PC-9 (cell line): ENCODE measurements around the gene ZSWIM4. TPM values are rescaled to one million over a fixed set of nuclear protein-coding genes. Genes with fewer than 3 reads are reported as not detected.

ENCODE experiments used
- BruUV-seq: library from RNA; stranded (reverse); fragments of 400-500 nt; replicated peaks from 2 replicates; lab custom pipeline; 2021; lab: Mats Ljungman, UMichigan
- CTCF ChIA-PET: fragments of 300-600 bp; sonication (Branson Sonifier 250); formaldehyde crosslinking; loops from one replicate; lab custom pipeline; 2022; ENCODE audit warnings: antibody characterized with exemption; lab: Charles Lee
- POLR2A ChIA-PET: fragments of 300-600 bp; sonication (Branson Sonifier 250); formaldehyde crosslinking; loops from one replicate; lab custom pipeline; 2022; ENCODE audit warnings: antibody characterized with exemption; ENCODE audit not compliant: unreplicated experiment; lab: Charles Lee
- DNase-seq, 2 experiments: peaks; one replicate each; pipeline versions ENCODE4 v3.0.0 to v3.0.0-alpha.2; 2015 to 2022; ENCODE audit warnings: mixed read lengths in 1 of 2
- H2AFZ ChIP-seq: fragments of 200-600 bp; sonication (generic); 2 replicates; pipeline ENCODE4 v1.8.1; 2017; ENCODE audit warnings: antibody characterized with exemption
- H3F3A ChIP-seq: fragments of 200-600 bp; sonication (generic); 2 replicates; pipeline ENCODE4 v1.8.1; 2017; ENCODE audit warnings: antibody characterized with exemption, mild to moderate bottlenecking, low read depth; ENCODE audit not compliant: insufficient read depth
- H3K27ac ChIP-seq: fragments of 200-600 bp; sonication (generic); 2 replicates; pipeline ENCODE4 v1.6.1; 2016; ENCODE audit warnings: mixed run types
- H3K27me3 ChIP-seq: fragments of 200-600 bp; sonication (generic); 2 replicates; pipeline ENCODE4 v1.6.1; 2016; ENCODE audit warnings: low read depth, mixed run types; ENCODE audit not compliant: insufficient read depth
- H3K36me3 ChIP-seq: fragments of 200-600 bp; sonication (generic); 2 replicates; pipeline ENCODE4 v1.6.1; 2016; ENCODE audit warnings: low read depth, mixed run types
- H3K4me1 ChIP-seq: fragments of 200-600 bp; sonication (generic); replicated peaks from 2 replicates; pipeline ENCODE4 v1.6.1; 2016; ENCODE audit warnings: mixed run types; ENCODE audit not compliant: insufficient read depth
- H3K4me2 ChIP-seq: fragments of 200-600 bp; sonication (generic); 2 replicates; pipeline ENCODE4 v1.6.1; 2017; ENCODE audit warnings: mixed run types
- H3K4me3 ChIP-seq: fragments of 200-600 bp; sonication (generic); 2 replicates; pipeline ENCODE4 v1.6.1; 2016; ENCODE audit warnings: mixed run types
- H3K79me2 ChIP-seq: fragments of 200-600 bp; sonication (generic); 2 replicates; pipeline ENCODE4 v1.6.1; 2017; ENCODE audit warnings: low read depth, mixed run types
- H3K9me2 ChIP-seq: fragments of 200-600 bp; sonication (generic); 2 replicates; pipeline ENCODE4 v1.8.1; 2017; ENCODE audit warnings: mild to moderate bottlenecking; ENCODE audit not compliant: insufficient read depth
- H3K9me3 ChIP-seq: fragments of 200-600 bp; sonication (generic); 2 replicates; pipeline ENCODE4 v1.8.1; 2016; ENCODE audit warnings: low read depth; ENCODE audit not compliant: insufficient read depth
- H4K20me1 ChIP-seq: fragments of 200-600 bp; sonication (generic); 2 replicates; pipeline ENCODE4 v1.8.1; 2017; ENCODE audit not compliant: insufficient read depth
- EZH2 ChIP-seq: fragments of 200-600 bp; sonication (generic); IDR thresholded peaks from 2 replicates; pipeline ENCODE4 v1.8.0; 2017; ENCODE audit warnings: antibody characterized with exemption, low read depth
- intact Hi-C: fragments of 100-400 bp; cut with micrococcal nuclease; formaldehyde crosslinking; loops from one replicate; pipeline ENCODE4 v1.10.0; 2022; ENCODE audit not compliant: unreplicated experiment
- total RNA-seq: library from RNA; stranded (reverse); gene quantifications from 2 replicates; pipeline ENCODE4 v1.2.3, GENCODE V29; 2021
- TF ChIP-seq, protein P1 (sequence below): fragments of 200-600 bp; sonication (generic); conservative IDR thresholded peaks from 2 replicates; pipeline ENCODE4 v1.6.1; 2017; ENCODE audit warnings: mixed run types, antibody characterized with exemption, mild to moderate bottlenecking, moderate library complexity

ZSWIM4 gene
- total RNA-seq, 1 experiment from 2014 or later = 15.2 TPM

DNA sequence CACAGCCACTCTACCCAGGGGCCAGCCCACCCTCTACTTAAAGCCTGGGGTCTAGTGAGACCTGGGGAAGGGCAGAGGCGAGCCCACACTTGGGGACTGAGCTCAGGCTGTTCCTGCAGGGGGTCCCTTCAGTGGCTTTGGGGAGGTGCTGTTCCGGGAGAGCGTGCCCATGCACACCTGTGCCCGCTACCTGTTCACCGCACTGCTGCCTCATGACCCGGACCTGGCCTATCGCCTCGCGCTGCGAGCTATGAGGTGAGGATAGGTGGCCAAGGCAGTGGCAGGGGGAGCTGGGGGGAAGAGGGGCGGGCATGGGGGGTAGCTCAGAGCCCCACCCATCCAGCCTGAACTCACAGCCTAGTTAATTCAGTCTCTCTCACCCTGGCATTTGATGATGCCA, 24.0 kb downstream of the ZSWIM4 start:
- no peaks in the 10 kb centered on the region for H3K27me3 ChIP-seq
- no TSS peak for BruUV-seq
- H3K9me3 ChIP-seq = no peaks in the 10 kb centered on the region
- no peaks in the 10 kb centered on the region for H3K79me2 ChIP-seq
- intact Hi-C loops = no loop called here
- H3K36me3 ChIP-seq = peaks cover 12% of the 10 kb centered on the region; the same call in 1 of the 2 replicates
- peaks cover 36% of the 10 kb centered on the region for H3F3A ChIP-seq
- no peaks in the 10 kb centered on the region for H3K4me1 ChIP-seq
- no peaks in the 10 kb centered on the region for H4K20me1 ChIP-seq
- no peaks in the 10 kb centered on the region for H3K9me2 ChIP-seq
- H3K4me3 ChIP-seq = no peak overlapping the region
- TF ChIP-seq, protein P1, sequence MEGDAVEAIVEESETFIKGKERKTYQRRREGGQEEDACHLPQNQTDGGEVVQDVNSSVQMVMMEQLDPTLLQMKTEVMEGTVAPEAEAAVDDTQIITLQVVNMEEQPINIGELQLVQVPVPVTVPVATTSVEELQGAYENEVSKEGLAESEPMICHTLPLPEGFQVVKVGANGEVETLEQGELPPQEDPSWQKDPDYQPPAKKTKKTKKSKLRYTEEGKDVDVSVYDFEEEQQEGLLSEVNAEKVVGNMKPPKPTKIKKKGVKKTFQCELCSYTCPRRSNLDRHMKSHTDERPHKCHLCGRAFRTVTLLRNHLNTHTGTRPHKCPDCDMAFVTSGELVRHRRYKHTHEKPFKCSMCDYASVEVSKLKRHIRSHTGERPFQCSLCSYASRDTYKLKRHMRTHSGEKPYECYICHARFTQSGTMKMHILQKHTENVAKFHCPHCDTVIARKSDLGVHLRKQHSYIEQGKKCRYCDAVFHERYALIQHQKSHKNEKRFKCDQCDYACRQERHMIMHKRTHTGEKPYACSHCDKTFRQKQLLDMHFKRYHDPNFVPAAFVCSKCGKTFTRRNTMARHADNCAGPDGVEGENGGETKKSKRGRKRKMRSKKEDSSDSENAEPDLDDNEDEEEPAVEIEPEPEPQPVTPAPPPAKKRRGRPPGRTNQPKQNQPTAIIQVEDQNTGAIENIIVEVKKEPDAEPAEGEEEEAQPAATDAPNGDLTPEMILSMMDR = no peak
- no peak for TF ChIP-seq EZH2
- H3K4me2 ChIP-seq = no peak overlapping the region
- ChIA-PET POLR2A (interaction anchor here (0.6 kb wide), 1 partner anchor 22 kb away, joined by 17 read pairs; no protein-coding TSS in a partner anchor), CTCF (no interaction called here)
- no peak for DNase-seq
- no peak overlapping the region for H2AFZ ChIP-seq
- no peak overlapping the region for H3K27ac ChIP-seq

DNA sequence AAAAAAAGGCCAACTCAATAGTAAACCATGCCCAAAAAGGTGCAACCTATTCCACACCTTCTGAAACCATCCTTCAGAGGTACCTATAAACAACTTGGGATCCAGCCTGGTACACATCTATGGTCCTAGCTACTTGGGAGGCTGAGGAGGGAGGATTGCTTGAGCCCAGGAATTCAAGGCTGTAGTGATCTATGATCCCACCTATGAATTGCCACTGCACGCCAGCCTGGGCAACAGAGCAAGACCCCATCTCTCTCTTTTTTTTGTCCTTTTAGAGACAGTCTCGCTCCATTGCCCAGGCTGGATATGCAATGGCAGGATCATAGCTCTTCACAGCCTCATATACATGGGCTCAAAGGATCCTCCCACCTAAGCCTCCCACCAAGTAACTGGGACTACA, 26.0 kb downstream of the ZSWIM4 start:
- DNase-seq = no peak
- Histone ChIP-seq H2AFZ (no peak overlapping the region), H4K20me1 (0 out of 2 replicates have a peak, but pooled peaks cover 2% of the 10 kb centered on the region), H3K27ac (no peak overlapping the region), H3K9me3 (no peaks in the 10 kb centered on the region), H3K4me1 (no peaks in the 10 kb centered on the region), H3F3A (peaks cover 46% of the 10 kb centered on the region), H3K79me2 (no peaks in the 10 kb centered on the region), H3K4me2 (no peak overlapping the region), H3K27me3 (no peaks in the 10 kb centered on the region), H3K36me3 (peaks cover 5% of the 10 kb centered on the region), H3K9me2 (no peaks in the 10 kb centered on the region), H3K4me3 (no peak overlapping the region)
- ChIA-PET POLR2A (no interaction called here), CTCF (no interaction called here)
- intact Hi-C loops = no loop called here
- BruUV-seq = no TSS peak
- no peak for TF ChIP-seq EZH2
- TF ChIP-seq, protein P1 = no peak

- Histone ChIP-seq H3K27me3 (no peaks in the 10 kb centered on the region), H2AFZ (no peak overlapping the region), H3K27ac (no peak overlapping the region), H3K79me2 (no peaks in the 10 kb centered on the region), H3K9me2 (no peaks in the 10 kb centered on the region), H3K4me2 (no peak overlapping the region), H3K36me3 (no peaks in the 10 kb centered on the region; the same call in 1 of the 2 replicates), H3K4me3 (no peak overlapping the region), H3K4me1 (no peaks in the 10 kb centered on the region), H3K9me3 (no peaks in the 10 kb centered on the region), H4K20me1 (0 out of 2 replicates have a peak, but pooled peaks cover 6% of the 10 kb centered on the region), H3F3A (peaks cover 54% of the 10 kb centered on the region)
- no peak for DNase-seq
- intact Hi-C loops = no loop called here
- ChIA-PET CTCF (interaction anchor here (0.6 kb wide), 2 partner anchors 528 to 1066 kb away, joined by 6 to 9 read pairs; no protein-coding TSS in a partner anchor), POLR2A (no interaction called here)
- no TSS peak for BruUV-seq
- no peak for TF ChIP-seq EZH2
- TF ChIP-seq, protein P1 = no peak
Measured at GRCh38 chr19:13823256-13823655, 28.0 kb downstream of the ZSWIM4 start.
